GM23248 (cell line): Measurements from ENCODE around the gene GMPPA.

ENCODE experiments used
- EZH2 ChIP-seq: fragments of 200-600 bp; sonication (generic); IDR thresholded peaks from 2 replicates; pipeline ENCODE4 v1.6.1; 2018; ENCODE audit warnings: antibody characterized with exemption, mild to moderate bottlenecking; ENCODE audit not compliant: insufficient read depth, poor library complexity, severe bottlenecking
- EZH2phosphoT487 ChIP-seq: fragments of 200-600 bp; sonication (generic); IDR thresholded peaks from 2 replicates; pipeline ENCODE4 v1.6.1; 2018; ENCODE audit warnings: antibody characterized with exemption, moderate library complexity, mild to moderate bottlenecking, low read depth; ENCODE audit not compliant: insufficient read depth

GRCh38 chr2:219553463-219553963, 54.8 kb downstream of the GMPPA start:
- TF ChIP-seq EZH2phosphoT487 (no peak), EZH2 (no peak)
